Psoas muscle (tissue), 8 donors: ENCODE results near the gene ARHGAP11A. TPM values are rescaled to one million over a fixed set of nuclear protein-coding genes. Genes with fewer than 3 reads are reported as not detected.

Experiments
- ATAC-seq, 4 donors: fragments of 200-7000 bp; cut with Tn5 transposase; one replicate each; pipeline ENCODE4 v1.9.1; 2020; ENCODE audit warnings: moderate library complexity in 3 of 4, mild to moderate bottlenecking in 2 of 4
- DNase-seq, 2 donors: peaks; one replicate each; pipeline ENCODE4 v3.0.0-alpha.2; 2020
- H3K27ac ChIP-seq: fragments of 200-600 bp; one replicate; pipeline ENCODE4 v1.8.0; 2022
- H3K27me3 ChIP-seq, 3 donors: fragments of 200-600 bp in 1 of 3; one replicate each; pipeline versions ENCODE4 v1.6.1 to v1.8.0; 2013 to 2022; ENCODE audit warnings: low read length in 2 of 3, mild to moderate bottlenecking in 2 of 3, moderate library complexity in 1 of 3; ENCODE audit not compliant: insufficient read depth in 3 of 3
- H3K36me3 ChIP-seq, 2 donors: fragments of 200-600 bp in 1 of 2; one replicate each; pipeline versions ENCODE4 v1.6.1 to v1.8.0; 2013 to 2022; ENCODE audit warnings: low read depth in 1 of 2, mild to moderate bottlenecking in 1 of 2, moderate library complexity in 1 of 2; ENCODE audit not compliant: insufficient read depth in 1 of 2
- H3K4me1 ChIP-seq: fragments of 200-600 bp; one replicate; pipeline ENCODE4 v1.8.0; 2022
- H3K4me3 ChIP-seq: fragments of 200-600 bp; one replicate; pipeline ENCODE4 v1.8.0; 2022; ENCODE audit warnings: mild to moderate bottlenecking
- H3K9me3 ChIP-seq: fragments of 200-600 bp; one replicate; pipeline ENCODE4 v1.8.0; 2022
- CTCF ChIP-seq: fragments of 200-600 bp; IDR thresholded peaks from one replicate; pipeline ENCODE4 v1.8.0; 2022; ENCODE audit warnings: antibody characterized with exemption
- WGBS, 3 donors: extraction: QIAGEN DNeasy Blood & Tissue Kit; methylation state at CpG; one replicate each; pipeline versions ENCODE4 v1.1.6 to v1.1.7; 2013; 5-methylcytosine and 5-hydroxymethylcytosine counted together
- intact Hi-C, 2 donors: fragments of 100-400 bp; cut with DNase I; formaldehyde crosslinking; loops; one replicate each; pipeline versions ENCODE4 v1.11.0 to v1.14.2; 2022
- polyA plus RNA-seq, 3 donors: library from polyadenylated mRNA; stranded (reverse); fragments of 200-250 nt; gene quantifications; one replicate each; pipeline ENCODE4 v1.2.3, GENCODE V29; 2013
- total RNA-seq, 4 donors: library from RNA; stranded (reverse); fragmentation: NEBNext Ultra II Directional in 2 of 4; extraction: Animal tissue kit (Norgen Biotek cat#: 25700) in 2 of 4; gene quantifications; one replicate each; pipeline versions ENCODE4 v1.2.1 to v1.2.4, GENCODE V29; 2021 to 2023
- donor health status: healthy with polysubstance abuse.
- donor health status: DM: no; HTN: no; CAD: no; lungs with moderate emphysema.
- donor health status: Bipolar disorder and iron deficiency.
- donor health status: healthy.
- donor health status: DM: yes; HTN: yes; CAD: no.
- donor health status: DM: no; HTN: no; CAD: no.
- donor health status: DM: no; HTN: no; CAD: no.
- donor health status: DM: yes; HTN: yes; CAD: no.

ARHGAP11A gene
- total and polyA plus RNA-seq, 7 donors, result 0.41 to 2.8 (median 1.6) TPM

DNA sequence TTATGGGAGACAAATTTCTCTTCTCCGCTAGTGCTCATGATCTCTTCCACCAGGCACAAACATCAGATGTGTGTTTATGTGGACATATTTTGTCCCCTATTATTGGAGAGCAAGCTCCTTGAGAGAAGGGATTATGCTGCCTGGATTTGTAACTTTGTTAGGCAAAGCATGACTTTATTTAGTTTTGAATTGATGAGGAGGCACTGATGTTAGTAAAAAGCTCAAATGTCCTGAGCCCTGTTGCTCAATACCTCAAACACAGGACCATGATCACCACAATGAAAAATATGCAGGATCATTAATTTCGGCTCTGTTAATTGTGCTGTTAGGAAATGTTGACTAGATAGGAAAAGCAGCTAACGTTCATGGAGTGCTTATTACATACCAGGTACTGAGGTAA is 55.3 kb downstream of the ARHGAP11A start:
- Histone ChIP-seq H3K4me3 (no peak overlapping the region), H3K27me3 (peaks cover 0 to 2% (median 0%) of the 10 kb centered on the region in 3 donors), H3K27ac (no peak overlapping the region), H3K4me1 (no peaks in the 10 kb centered on the region), H3K9me3 (no peaks in the 10 kb centered on the region), H3K36me3 (no peaks in the 10 kb centered on the region)
- no peak for DNase-seq
- 88 to 95% (median 89%) methylated on average over 3 of the region's 3 CpGs for WGBS, 3 donors
- no peak for ATAC-seq
- intact Hi-C loops, result no loop called here
- no peak for TF ChIP-seq CTCF

DNA sequence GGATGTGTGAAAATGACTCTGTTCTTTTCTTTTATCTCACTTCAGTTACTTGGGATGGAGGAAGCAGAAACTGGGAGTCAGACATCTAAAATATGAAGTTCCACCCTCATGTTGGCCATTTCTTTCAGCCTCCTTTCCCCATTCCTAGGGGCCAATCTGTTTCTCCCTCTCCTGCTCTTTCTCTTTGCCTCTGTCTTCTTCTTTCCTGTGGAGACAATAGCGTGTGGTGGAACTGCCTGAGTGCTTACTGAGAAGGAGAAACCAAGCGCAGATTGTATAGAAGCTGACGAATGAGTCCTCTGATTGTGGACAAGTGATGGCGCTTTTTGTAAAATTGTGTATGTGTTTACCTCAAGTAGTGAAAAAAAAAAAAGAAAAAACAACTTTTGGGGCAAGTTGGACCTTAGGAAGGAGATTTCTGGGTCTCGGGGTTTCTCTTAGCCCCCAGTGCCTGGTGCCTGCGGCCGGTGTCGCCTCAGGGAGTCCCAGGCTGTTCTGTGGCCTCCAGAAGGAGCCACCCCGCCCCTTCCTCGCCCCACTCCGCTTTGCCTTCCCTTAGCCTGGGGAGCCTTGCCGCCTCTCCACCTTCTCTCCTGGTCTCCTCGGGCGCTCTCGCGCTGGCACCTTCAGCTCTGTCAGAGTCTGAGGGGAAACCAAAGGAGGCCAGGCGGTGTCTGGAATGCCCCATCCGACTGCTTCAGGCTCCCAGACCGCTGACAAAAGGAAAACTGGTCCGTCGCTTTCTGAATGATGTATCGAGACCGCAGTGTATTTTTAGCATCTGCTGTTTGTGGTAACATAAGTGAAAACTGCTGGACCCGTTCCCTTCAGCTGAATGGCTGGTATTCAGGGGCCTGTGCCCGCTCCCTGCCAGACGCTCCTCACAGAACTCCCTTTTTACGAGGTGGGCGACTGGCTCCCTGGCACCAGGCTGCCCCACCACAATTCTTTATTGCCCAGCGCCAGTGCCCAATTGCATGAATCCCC is 56.3 kb downstream of the ARHGAP11A start:
- TF ChIP-seq CTCF, result no peak
- Histone ChIP-seq H3K27me3 (peaks cover 0 to 2% (median 0%) of the 10 kb centered on the region in 3 donors), H3K36me3 (no peaks in the 10 kb centered on the region), H3K27ac (no peak overlapping the region), H3K9me3 (no peaks in the 10 kb centered on the region), H3K4me1 (no peaks in the 10 kb centered on the region), H3K4me3 (no peak overlapping the region)
- DNase-seq, result no peak
- WGBS, 3 donors, result 85 to 89% (median 88%) methylated on average over 28 to 29 of the region's 29 CpGs
- intact Hi-C loops, result no loop called here
- ATAC-seq, result no peak

GRCh38 chr15:32674681-32675080 is 59.4 kb downstream of the ARHGAP11A start:
- Histone ChIP-seq H3K4me3 (no peak overlapping the region), H3K36me3 (no peaks in the 10 kb centered on the region), H3K4me1 (no peaks in the 10 kb centered on the region), H3K27me3 (peaks cover 0 to 2% (median 0%) of the 10 kb centered on the region in 3 donors), H3K9me3 (no peaks in the 10 kb centered on the region), H3K27ac (no peak overlapping the region)
- DNase-seq (no peak), ATAC-seq (no peak)
- intact Hi-C loops, result no loop called here
- no peak for TF ChIP-seq CTCF
- 87 to 94% (median 92%) methylated on average over 2 of the region's 2 CpGs for WGBS, 3 donors

DNA sequence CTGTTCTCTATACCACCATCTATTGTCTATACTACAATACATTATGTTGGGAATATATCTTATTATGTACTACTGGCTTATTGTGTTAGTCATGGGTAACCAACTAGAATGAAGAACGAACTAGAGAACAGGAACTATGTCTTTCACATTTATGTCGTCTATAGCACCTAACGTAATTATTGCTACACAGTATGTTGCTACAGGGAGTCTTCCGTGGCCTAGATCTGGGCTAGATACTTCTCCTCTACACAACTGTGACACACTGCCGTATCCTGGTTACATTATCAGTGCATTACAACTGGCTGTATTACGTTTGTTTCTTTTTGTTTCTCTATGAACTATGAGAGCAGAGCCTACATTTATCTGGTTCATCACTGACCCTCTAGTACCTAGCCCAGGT is 60.2 kb downstream of the ARHGAP11A start:
- intact Hi-C loops, result no loop called here
- DNase-seq, result no peak
- TF ChIP-seq CTCF, result no peak
- Histone ChIP-seq H3K27ac (no peak overlapping the region), H3K36me3 (no peaks in the 10 kb centered on the region), H3K27me3 (peaks cover 0 to 2% (median 0%) of the 10 kb centered on the region in 3 donors), H3K9me3 (no peaks in the 10 kb centered on the region), H3K4me1 (no peaks in the 10 kb centered on the region), H3K4me3 (no peak overlapping the region)
- no peak for ATAC-seq
- WGBS, 3 donors, result 70 to 82% (median 70%) methylated on average over 6 of the region's 6 CpGs
